ENCODE data around the gene CSTF1. TPM values are rescaled to one million over a fixed set of nuclear protein-coding genes. Genes with fewer than 3 reads are reported as not detected.

Gene CSTF1
- total and polyA plus RNA-seq, 2 donors (not counting 3 experiments of a cell fraction or from before 2014, with no cell fraction given) = 39.6 to 49.3 TPM

DNA sequence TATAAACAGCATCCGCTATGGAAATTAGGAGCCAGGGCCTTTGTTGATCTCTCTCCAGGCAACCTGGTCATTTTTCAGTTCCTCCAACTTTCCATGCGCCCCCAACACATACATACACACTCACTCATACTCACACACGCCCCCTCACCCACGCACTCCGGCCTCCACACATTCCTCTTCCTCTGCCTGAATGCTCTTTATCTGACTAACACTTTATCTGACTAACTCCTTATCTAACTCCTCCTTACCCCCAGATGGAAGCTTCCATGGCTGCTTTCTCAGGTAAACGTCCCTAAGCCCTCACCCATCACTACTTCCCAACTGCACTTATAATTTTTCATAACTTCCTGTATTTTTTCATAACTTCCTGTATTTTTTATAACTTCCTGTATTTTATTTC is 37.1 kb downstream of the CSTF1 start:
- FAIRE-seq (no peak), DNase-seq (ENCODE audit: low read depth, low spot score) (peak; percentile 33)
- Histone ChIP-seq H4K20me1 (replicated peaks; ENCODE audit: control insufficient read depth, extremely low read depth, insufficient read depth, low read length) (no peaks in the 10 kb centered on the region), H3K4me3 (replicated peaks in 1 of 3; ENCODE audit: insufficient read depth in 1 of 3, low read depth in 1 of 3, low read length in 3 of 3) (no peak overlapping the region), H2AFZ (ENCODE audit: low read depth, low read length) (no peak overlapping the region), H3K36me3 (ENCODE audit: control insufficient read depth in 2 of 2, extremely low read depth in 1 of 2, insufficient read depth in 2 of 2, low read length in 2 of 2) (no peaks in the 10 kb centered on the region), H3K79me2 (ENCODE audit: control insufficient read depth, insufficient read depth, low read length) (no peaks in the 10 kb centered on the region), H3K9ac (replicated peaks; ENCODE audit: extremely low read depth, insufficient read depth, low read length) (no peak overlapping the region), H3K27me3 (ENCODE audit: control insufficient read depth in 2 of 2, insufficient read depth in 2 of 2, low read length in 2 of 2) (peaks cover 73 to 75% of the 10 kb centered on the region in 2 experiments), H3K9me1 (replicated peaks; ENCODE audit: control insufficient read depth, extremely low read depth, insufficient read depth, low read length) (no peaks in the 10 kb centered on the region), H3K9me3 (replicated peaks; ENCODE audit: control insufficient read depth, insufficient read depth, low read length) (no peaks in the 10 kb centered on the region), H3K4me2 (ENCODE audit: insufficient read depth, low read length) (no peak overlapping the region), H3K27ac (ENCODE audit: insufficient read depth, low read depth, low read length) (no peak overlapping the region), H3K4me1 (ENCODE audit: control insufficient read depth, extremely low read depth, insufficient read depth, low read length) (peaks cover 2% of the 10 kb centered on the region)
- BruUV-seq (replicated peaks) = no TSS peak
- no peak for TF ChIP-seq POLR2A (IDR thresholded peaks at IDR 0.05; ENCODE audit: low read depth, low read length)
- no peak for TF ChIP-seq FOS (IDR thresholded peaks at IDR 0.05; ENCODE audit: borderline replicate concordance, insufficient read depth, low read length)
- TF ChIP-seq JUN (IDR thresholded peaks at IDR 0.05; ENCODE audit: borderline replicate concordance, insufficient read depth, insufficient read length, low read depth) = no peak
- TF ChIP-seq, protein P1, sequence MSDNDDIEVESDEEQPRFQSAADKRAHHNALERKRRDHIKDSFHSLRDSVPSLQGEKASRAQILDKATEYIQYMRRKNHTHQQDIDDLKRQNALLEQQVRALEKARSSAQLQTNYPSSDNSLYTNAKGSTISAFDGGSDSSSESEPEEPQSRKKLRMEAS (IDR thresholded peaks at IDR 0.05; ENCODE audit: insufficient read depth, insufficient read length) = no peak
- TF ChIP-seq, protein P2, sequence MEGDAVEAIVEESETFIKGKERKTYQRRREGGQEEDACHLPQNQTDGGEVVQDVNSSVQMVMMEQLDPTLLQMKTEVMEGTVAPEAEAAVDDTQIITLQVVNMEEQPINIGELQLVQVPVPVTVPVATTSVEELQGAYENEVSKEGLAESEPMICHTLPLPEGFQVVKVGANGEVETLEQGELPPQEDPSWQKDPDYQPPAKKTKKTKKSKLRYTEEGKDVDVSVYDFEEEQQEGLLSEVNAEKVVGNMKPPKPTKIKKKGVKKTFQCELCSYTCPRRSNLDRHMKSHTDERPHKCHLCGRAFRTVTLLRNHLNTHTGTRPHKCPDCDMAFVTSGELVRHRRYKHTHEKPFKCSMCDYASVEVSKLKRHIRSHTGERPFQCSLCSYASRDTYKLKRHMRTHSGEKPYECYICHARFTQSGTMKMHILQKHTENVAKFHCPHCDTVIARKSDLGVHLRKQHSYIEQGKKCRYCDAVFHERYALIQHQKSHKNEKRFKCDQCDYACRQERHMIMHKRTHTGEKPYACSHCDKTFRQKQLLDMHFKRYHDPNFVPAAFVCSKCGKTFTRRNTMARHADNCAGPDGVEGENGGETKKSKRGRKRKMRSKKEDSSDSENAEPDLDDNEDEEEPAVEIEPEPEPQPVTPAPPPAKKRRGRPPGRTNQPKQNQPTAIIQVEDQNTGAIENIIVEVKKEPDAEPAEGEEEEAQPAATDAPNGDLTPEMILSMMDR (IDR thresholded peaks at IDR 0.05; ENCODE audit: extremely low read depth in 1 of 2, insufficient read depth in 1 of 2, low read depth in 1 of 2, low read length in 2 of 2) = no peak
- TF ChIP-seq EZH2 (IDR thresholded peaks at IDR 0.05; ENCODE audit: borderline replicate concordance, low read depth, low read length, severe bottlenecking) = no peak
- no peak for TF ChIP-seq POLR2AphosphoS5 (IDR thresholded peaks at IDR 0.05; ENCODE audit: insufficient read depth, low read depth, low read length)
- TF ChIP-seq MYC (IDR thresholded peaks at IDR 0.05; ENCODE audit: low read depth, low read length) = no peak
- TF ChIP-seq GATA2 (IDR thresholded peaks at IDR 0.05; ENCODE audit: insufficient read depth, insufficient read length, low read depth, low read length) = no peak
- POLR2A ChIA-PET = no interaction called here
- dilution Hi-C loops (cut with MboI; ENCODE audit: extremely low pct_ligation_motif_present, low sequenced_read_pairs) (no loop called here), intact Hi-C loops (cut with micrococcal nuclease) (no loop called here)
- CTCF ChIA-PET = no interaction called here
